Measurements from ENCODE around the gene UPP2.

The UPP2 gene

DNA sequence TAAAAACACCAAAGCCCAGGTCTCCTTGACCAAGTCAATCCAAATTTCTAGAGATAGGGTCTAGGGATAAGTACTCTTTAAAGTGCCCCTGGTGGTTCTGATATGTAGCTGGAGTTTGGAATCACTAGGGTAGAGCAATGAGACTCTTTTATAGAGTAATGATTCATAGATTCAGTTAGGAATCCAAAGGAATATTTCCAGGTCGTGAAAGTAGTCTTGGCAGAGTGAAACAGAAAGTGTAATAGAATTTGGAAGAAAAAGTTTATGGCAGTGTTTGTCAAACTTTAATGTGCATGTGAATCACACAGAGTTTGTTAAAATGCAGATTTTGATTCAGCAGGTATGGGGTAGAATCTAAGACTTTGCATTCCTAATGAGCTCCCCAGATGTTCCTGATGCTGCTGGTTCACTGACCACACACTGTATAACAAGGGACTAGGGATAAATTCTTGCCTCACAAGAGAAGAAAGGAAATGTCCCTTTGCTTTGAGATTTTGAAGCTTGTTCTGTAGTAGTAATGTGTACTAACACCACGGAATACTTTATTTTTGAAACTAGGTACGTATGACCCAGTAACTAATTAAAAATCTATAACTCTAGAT is 1.8 kb downstream of the UPP2 start:
- DNase-seq (ENCODE audit: insufficient read length, low spot score), result no peak
- FAIRE-seq, result no peak

DNA sequence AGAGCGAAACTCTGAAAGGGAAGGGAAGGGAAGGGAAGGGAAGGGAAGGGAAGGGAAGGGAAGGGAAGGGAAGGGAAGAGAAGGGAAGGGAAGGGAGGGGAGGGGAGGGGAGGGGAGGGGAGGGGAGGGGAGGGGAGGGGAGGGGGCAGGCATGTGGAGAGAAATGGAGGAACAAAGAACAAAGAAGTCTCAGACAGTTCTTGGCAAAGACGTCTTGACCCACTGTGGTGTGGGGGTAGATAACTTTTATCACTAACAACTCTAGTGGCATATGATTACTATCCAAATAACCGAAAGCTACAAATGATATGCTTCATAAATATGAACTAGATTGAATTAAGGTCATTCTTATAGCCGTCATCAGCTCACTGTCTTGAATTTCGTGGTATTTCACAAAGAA is 3.2 kb downstream of the UPP2 start:
- DNase-seq (ENCODE audit: insufficient read length, low spot score), result no peak
- FAIRE-seq, result no peak

DNA sequence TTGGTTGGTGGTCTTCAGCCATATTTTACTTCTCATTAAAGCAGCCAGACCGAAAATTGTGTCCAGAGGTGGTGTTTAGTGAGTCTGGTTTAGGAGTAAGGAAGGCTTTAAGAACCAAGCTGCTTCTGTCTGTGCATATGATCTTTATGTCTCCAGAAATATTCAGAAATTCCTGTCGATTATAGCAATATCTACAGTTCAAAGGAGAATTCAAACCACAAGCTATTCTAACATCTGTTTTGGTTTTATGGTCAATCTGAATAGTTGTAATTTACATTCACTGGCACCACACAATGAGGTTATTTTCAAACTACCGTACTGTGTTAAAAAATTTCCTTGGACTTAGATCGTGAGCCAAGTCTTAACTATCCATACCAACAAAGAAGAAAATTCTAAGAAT is 11.3 kb downstream of the UPP2 start:
- DNase-seq (ENCODE audit: insufficient read length, low spot score), result no peak
- FAIRE-seq, result no peak

DNA sequence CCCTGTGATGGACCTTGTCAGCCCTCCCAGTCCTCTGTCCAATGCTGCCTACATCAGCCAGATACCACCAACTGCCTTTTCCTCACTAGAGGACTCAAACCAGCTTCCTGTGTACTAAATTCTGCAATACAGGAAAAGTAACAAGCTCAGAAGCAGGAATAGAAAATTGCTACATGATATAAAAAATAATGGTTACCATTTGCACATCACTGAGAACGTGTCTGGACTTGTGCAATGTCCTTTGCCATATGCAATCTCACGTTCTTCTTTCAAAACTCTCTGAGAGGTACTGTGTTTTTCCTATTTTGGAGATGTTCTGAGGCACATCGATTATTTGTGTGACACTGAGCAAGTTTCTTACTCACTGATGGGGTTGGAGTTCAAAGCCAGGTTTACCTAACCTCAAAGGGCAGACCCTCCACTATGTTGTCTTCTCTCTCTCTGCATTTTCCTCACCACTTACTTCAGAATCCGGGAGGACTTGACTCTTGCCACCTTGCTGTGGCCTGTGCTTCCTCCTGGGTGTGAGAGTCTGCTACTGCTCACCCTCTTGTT is 12.1 kb downstream of the UPP2 start:
- no peak for DNase-seq (ENCODE audit: insufficient read length, low spot score)
- FAIRE-seq, result no peak

DNA sequence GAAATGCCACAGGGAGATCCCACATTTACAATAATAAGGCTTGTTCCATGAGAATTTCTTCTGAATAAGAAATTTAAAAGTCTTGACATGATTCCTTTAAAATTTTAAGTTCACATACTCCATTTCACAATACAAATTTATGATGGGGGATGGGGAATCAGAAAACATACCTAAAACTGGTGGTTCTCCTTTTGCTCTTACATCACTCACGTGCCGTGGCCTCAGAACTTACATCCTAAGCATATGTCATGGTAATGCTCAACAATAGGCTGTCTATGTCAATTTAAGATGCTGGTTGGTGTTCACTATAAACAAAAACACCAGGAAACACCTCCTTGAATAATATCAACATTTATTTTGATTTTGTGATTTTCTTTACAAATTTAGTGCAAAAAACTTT is 12.8 kb downstream of the UPP2 start:
- FAIRE-seq (no peak), DNase-seq (ENCODE audit: insufficient read length, low spot score) (no peak)

DNA sequence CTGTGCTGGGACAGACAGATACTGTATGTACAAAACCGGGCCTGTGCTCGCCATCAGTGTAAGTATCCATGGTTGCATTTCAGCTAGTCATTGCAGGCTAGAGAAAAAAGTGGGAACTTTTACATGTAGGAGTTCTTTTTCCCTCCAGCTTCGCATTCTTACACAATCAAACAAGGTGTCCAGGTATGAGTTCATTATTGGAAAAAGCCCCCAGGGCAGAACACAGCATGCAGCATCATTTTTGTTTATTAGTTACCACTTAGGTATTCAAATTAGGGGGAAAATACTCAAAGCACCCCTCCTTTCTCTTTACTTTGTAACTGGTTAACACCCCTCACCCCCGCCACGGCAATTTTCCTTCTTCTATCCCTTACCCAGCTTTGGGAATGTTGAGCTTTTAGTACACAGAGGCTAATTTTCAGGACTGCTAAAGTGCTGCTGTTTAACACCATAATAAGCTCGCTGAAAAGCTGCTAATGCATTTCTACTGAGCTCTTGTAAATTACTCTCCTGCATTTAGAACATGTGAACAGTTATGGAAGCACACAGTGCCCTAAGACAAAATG is 13.6 kb downstream of the UPP2 start:
- FAIRE-seq (no peak), DNase-seq (ENCODE audit: insufficient read length, low spot score) (no peak)

DNA sequence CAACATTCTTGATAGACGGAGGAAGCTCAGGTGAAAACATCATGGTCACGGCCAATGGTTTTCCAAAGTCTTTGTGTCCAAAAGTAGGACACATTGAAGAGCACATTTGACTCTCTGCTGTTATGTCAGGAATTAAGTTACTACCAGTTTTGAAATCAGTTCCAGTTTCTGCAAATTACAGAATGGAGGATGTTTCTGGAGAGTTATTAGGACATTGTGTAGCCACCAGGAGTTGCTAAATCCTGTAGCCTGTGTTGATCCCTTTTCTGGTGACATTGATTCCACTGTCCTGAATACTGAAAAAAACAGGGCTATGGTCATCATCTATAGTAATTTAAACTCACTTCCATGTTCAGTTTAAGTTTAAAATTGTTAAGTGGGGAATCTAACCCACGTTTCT is 15.3 kb downstream of the UPP2 start:
- DNase-seq (ENCODE audit: insufficient read length, low spot score), result no peak
- no peak for FAIRE-seq

DNA sequence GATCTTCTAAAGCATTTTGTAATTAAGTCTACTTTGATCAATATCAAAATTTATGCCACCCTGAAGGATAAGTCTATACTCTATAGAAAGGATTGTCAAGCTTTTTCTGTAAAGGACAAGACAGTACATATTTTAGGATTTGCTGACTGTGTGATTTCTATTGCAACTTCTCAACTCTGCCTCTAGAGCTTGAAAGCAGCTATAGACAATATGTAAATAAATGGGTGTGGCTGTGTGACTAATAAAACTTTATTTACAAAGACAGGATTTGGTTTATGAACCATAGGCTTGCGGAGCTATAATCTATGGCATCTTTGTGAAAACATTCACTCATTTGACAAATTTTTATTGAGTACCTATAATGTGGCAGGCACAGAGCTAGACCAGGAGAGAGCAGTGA is 18.4 kb downstream of the UPP2 start:
- no peak for DNase-seq (ENCODE audit: insufficient read length, low spot score)
- no peak for FAIRE-seq

DNA sequence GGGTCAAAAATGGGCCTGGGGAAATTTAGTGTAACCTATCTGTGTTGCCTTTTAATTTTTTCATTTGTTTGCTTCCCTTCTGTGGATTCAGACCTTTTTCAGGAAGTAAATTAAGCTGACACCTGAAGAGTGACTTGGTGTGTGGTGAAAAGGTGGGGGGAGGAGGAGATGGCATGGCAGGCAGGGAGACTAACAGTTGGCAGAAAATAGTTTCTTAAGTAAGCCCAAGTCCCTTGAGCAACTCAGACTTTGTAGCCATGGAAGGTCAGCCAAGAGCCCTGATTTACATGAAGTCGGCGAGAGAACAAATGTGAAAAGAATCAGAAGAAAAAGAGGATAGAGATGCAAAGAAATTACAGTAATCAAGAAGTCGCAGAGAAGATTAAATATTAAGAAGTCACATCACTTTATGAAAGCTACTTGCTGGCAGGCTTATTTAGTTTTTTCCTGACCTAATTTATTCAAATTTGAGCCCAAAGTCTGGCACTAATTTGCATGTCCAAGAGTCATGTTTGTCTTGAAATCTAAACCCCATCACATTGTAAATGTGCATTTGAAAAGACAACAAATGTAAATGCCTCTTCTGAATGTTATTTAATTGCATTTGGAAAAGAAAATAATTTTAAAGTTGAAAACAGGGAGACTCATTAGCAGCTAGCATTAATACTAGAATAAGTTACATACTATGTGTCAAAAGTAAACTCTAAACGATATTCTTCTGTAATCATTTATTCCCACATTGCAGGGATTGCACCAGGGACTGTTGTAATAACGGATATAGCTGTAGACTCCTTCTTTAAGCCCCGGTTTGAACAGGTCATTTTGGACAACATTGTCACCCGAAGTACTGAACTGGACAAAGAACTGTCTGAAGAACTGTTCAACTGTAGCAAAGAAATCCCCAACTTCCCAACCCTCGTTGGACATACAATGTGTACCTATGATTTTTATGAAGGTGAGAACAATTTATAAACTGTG is 19.3 kb downstream of the UPP2 start:
- FAIRE-seq (no peak), DNase-seq (ENCODE audit: insufficient read length, low spot score) (no peak)

DNA sequence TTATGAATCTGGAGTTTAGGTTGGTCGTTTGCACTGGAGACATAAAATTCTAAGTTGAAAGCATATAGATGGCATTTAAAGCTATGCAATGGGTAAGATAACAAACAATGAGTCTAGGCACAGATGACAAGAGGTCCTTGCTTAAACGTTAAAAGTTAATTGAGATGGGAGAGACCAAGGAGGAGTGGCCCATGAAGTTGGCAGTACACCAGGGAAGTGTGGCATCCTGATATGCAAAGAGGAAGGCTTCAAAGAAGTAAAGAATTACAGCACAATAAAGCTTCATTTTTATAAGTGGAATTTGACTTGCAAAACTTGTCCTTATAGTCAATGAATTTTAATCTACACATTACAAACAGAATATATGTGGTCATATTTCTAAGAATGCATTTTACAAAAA is 23.2 kb downstream of the UPP2 start:
- FAIRE-seq (no peak), DNase-seq (ENCODE audit: insufficient read length, low spot score) (no peak)

DNA sequence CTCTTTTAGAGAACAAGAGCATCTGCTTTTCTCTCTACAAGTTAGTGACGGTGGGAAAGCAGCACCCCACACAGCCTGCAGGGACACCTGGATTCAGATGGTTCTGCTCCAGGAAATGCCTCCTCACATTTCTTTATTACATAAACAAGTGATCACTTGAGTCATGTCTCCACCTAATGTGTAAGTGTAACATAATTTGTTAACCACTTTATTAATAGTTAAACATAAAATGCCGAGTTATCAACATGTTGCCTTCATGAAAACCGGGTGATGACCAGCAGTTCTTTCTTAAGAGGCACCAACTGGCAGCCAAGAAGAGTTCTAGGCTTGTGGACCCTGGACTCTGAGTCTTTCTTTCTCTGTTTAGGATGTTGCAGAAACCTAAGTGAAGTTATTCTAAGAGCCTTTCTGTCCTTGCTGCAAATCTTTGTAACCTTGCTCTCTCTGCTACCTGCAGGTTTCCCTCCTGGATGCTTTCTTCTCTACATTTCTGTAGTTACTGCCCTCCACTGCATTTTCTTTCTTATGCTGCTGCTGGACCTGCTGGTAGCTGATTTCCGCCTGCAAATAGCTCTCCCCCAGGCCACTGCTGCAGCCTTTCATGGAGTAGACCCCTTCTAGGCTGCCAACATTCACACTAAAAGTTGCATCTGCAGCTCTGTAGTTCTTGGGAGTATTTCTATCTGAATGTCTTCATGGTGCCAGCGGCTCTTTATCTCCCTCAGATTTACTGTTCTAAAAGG is 24.3 kb downstream of the UPP2 start:
- FAIRE-seq, result no peak
- DNase-seq (ENCODE audit: insufficient read length, low spot score), result no peak

DNA sequence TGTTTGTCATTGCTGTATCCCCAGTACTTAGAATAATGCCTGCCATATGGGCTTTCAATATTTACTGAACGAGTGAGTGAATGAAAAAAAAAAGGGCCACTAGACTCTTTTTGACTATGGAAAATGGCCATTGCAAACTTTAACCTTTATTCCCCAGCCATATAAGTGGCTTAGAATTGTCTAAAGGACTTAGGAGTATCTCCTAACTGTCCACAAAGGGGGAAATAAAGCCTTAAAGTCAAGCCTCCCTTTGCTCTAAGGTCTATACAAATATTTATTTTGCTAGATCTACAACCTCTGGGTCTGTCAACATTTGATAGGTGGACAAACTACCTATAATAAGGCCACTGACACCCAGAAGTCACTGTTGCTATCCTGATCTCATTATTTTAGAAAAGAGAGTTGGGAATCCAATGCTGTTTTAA is 25.7 kb downstream of the UPP2 start:
- DNase-seq (ENCODE audit: insufficient read length, low spot score) (no peak), FAIRE-seq (no peak)

DNA sequence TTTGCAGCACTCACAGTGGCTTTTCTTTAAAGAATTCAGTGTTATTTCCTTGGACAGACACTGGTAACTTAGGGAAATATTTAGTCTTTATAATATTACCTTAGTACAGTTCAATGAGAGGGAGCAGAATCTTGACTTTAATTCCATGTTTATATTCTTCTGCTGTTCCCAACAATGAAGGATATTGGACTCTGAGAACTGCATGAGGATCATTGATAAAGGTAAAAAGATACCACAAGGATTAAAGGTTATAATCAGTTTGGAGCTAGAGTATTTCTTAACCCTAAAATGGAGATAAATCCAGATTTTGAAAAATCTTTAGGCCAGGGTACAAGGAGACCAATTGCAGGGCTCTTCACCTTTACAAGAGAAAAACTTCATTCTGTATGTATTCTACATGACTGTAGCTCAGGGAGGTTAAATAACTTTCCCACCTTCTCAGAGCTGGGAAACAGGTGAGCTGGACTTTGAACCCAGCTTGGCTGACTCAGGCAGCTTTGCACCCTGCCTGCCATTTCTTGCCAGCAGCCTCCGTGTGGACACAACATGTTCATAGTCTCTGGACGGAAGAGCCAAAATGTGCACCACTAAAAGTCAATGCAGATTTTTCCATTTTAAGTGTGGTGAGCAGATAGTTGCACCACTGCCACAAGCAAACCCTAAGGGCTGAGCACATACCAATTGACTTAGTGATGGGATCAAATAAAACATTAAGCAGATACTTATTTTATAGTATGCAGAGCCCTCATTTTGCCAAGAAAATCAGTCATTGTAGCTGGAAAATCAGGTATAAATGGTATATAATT is 26.7 kb downstream of the UPP2 start:
- no peak for FAIRE-seq

DNA sequence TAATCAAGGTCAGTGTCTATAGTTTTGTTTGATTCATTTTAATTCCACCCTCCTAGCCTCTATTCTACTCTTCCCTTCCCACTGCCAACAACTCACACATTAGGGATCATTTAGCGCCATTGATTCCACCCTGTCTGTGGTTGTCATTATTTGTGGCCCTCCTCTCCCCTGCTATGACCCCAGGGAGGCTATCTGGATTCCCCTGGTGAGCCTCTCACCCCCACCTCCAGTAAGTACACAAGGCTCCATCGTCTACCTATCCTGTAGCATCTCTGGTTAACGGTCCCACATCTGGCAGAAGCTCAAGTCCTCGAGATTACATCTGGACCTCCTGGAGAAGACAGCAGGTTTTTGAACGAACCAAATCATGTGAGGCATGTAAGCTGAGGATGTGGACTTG is 27.4 kb downstream of the UPP2 start:
- FAIRE-seq (no peak), DNase-seq (ENCODE audit: insufficient read length, low spot score) (no peak)

More for the DNA sequence above, 26.7 kb downstream of the UPP2 start:
- DNase-seq (ENCODE audit: insufficient read length, low spot score), result no peak

DNA sequence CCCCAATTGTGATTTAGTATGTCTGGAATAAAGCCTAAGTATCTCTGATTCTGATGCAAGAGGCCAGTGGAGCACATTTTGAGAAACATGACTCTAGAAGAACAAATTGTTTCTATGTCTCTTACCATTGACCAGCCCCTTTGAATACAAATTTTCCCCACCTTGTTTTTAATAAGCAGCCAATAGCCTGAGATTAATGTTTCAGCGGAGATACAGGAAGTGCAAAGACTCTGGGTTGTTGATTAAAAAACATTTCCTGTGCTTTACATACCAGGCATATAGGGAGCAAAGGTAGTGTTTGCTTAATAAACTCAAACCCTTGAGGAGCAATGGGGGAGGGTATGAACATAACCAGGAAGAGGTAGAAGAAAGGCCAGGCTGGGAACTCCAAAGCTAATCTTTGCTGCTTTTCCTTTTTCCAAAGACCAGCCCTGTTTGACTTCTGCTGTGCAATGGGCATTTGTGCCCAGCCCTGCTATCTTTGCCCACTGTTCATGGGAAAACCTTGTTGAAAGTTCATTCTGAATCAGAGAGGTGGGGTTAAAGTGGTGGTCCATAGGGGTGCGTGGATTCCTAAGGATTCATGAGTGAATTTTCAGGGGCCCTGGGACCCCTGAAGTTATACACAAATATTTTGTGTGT is 29.3 kb downstream of the UPP2 start:
- FAIRE-seq (no peak), DNase-seq (ENCODE audit: insufficient read length, low spot score) (no peak)

DNA sequence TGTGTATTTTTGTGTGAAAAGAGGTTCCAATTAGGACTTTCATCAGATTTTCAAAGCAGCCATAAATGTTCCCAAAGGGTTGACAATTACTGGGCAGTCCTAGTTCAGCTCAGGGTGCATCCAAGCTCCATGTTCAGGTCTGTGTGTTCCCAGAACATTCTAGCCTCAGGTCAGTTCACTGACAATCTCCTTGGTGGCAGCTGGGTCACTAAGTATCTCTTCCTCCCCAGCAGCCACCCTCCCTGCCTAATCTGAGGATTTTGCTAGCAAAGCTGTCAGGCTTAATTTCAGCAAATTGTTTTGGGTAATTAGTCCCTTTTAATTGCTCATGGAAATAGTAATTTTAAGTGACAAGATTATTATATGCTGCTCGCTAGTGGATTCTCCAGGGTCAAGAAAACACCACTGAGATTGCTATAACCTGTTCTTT is 29.8 kb downstream of the UPP2 start:
- FAIRE-seq (no peak), DNase-seq (ENCODE audit: insufficient read length, low spot score) (no peak)

DNA sequence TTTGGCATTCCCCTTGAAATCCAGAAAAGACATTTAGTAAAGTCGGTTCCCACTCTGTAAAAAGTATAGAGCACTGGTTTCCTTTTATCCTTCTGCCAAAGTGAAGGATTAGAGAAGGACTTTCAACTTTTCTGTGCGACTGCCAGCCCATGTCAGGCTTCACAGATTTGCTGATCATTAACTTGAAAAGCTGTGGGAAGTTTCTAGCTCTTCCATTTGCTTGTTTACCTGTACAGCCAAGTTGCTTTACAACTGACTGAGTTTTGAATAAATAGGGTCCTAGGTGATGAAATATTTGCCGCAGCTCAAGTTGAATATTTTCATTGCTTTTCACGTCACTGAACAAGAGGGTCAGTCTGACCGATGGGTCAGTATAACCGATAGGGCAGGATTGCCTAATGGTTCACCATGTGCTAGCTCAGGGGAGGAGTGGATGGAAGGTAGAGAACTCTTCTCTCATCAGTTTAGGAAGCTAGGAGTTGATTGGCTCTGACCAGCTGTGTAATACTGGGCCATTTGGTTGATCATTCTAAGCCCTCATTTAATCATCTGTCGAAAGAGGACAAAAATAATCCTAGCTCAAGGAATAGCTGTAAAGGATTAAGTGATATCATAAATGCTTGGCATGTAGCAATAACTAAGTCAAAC is 30.4 kb downstream of the UPP2 start:
- FAIRE-seq (no peak), DNase-seq (ENCODE audit: insufficient read length, low spot score) (no peak)

DNA sequence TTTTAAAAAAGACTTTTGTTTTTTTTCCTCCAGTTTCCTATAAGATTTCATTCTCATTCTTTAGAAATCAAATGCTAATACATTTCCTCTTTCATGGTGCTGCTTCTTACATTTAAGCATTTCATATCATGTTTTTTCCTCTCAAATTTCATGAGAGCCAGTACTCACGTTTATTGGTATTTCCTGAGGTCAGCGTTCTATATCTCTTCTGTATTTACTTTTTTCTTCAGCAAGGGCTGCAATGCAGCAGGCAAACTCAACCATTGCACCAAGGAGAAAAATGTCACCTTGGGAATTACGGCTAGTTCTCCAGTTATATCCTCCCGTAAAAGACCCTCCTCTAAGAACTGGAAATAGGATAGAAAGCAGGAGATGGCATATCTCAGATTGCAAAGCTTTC is 32.4 kb downstream of the UPP2 start:
- no peak for FAIRE-seq
- no peak for DNase-seq (ENCODE audit: insufficient read length, low spot score)

DNA sequence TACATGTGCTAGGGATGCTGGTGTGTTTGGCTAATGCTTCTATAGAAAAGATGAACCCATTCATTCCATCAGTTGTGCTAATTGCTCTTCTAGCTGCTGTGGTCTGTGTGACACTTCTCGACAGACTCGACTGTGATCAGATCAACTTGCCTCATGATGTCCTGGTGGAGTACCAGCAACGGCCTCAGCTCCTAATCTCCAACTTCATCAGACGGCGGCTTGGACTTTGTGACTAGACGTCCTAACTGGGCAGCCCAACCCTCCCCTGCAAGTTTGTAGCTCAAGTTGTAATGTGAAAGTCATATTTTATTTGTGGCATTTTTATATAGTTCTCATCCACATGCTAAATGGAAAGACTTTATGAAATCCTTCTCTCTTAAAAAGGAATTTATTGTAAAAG is 33.0 kb downstream of the UPP2 start:
- DNase-seq (ENCODE audit: insufficient read length, low spot score) (no peak), FAIRE-seq (no peak)

All from HTR-8/SVneo (cell line).